GM12878 (cell line): ENCODE measurements around the gene DIP2C. TPM values are rescaled to one million over a fixed set of nuclear protein-coding genes. Genes with fewer than 3 reads are reported as not detected.
"Not testable (repeated sequence)": the region's sequence is repeated elsewhere in the genome, so short reads cannot be mapped to it uniquely, and the experiment has no call there.

Experiments used
- ATAC-seq: fragments of 200-7000 bp; cut with Tn5 transposase; 3 replicates; pipeline ENCODE4 v1.9.1; 2020; ENCODE audit warnings: mild to moderate bottlenecking, moderate library complexity
- BruUV-seq: library from RNA; stranded (reverse); fragments of 400-500 nt; replicated peaks from 2 replicates; lab custom pipeline; 2021; lab: Mats Ljungman, UMichigan
- CTCF ChIA-PET: fragments of 300-600 bp; sonication (Branson Sonifier 250); formaldehyde crosslinking; extraction: SDS; loops from one replicate; lab custom pipeline; 2021; ENCODE audit warnings: inconsistent platforms; lab: Yijun Ruan, JAX
- POLR2A ChIA-PET: fragments of 350-600 bp; formaldehyde crosslinking; extraction: SDS; loops from one replicate; lab custom pipeline; 2021; ENCODE audit warnings: inconsistent platforms; lab: Charles Lee
- RAD21 ChIA-PET: fragments of 300-600 bp; sonication (Branson Sonifier 250); formaldehyde crosslinking; loops from one replicate; lab custom pipeline; 2023; ENCODE audit warnings: antibody characterized with exemption; ENCODE audit not compliant: unreplicated experiment; lab: Charles Lee
- SMC1A ChIA-PET: fragments of 300-600 bp; sonication (Branson Sonifier 250); formaldehyde crosslinking; loops from one replicate; lab custom pipeline; 2023; ENCODE audit not compliant: unreplicated experiment, uncharacterized antibody; lab: Charles Lee
- DNase-seq: peaks from one replicate; pipeline ENCODE4 v3.0.0-alpha.2; 2011; ENCODE audit warnings: low read depth, low spot score
- FAIRE-seq: peaks from 3 replicates; lab custom pipeline; 2011; peaks lifted over from hg19 to GRCh38; lab: Jason Lieb, UNC
- H2AFZ ChIP-seq: 2 replicates; pipeline ENCODE4 v1.6.0; 2011; ENCODE audit warnings: low read depth, low read length, control low read depth; ENCODE audit not compliant: control insufficient read depth
- H3K27ac ChIP-seq: 2 replicates; pipeline ENCODE4 v1.5.1; 2011; ENCODE audit warnings: control low read depth; ENCODE audit not compliant: control insufficient read depth, insufficient read depth
- H3K27me3 ChIP-seq, 2 experiments: replicated peaks in 1 of 2; 2 replicates each; pipeline versions ENCODE4 v1.6.0 to v1.6.1; 2011; ENCODE audit warnings: low read length in 1 of 2; ENCODE audit not compliant: control insufficient read depth in 2 of 2, insufficient read depth in 2 of 2
- H3K36me3 ChIP-seq, 2 experiments: 2 replicates each; pipeline ENCODE4 v1.5.1; 2011; ENCODE audit warnings: low read length in 1 of 2; ENCODE audit not compliant: control insufficient read depth in 2 of 2, insufficient read depth in 2 of 2
- H3K4me1 ChIP-seq: 2 replicates; pipeline ENCODE4 v1.6.1; 2011; ENCODE audit warnings: mild to moderate bottlenecking, low read length, moderate library complexity, mixed read lengths; ENCODE audit not compliant: control insufficient read depth, insufficient read depth
- H3K4me2 ChIP-seq: 2 replicates; pipeline ENCODE4 v1.6.0; 2011; ENCODE audit warnings: control low read depth; ENCODE audit not compliant: control insufficient read depth, insufficient read depth
- H3K4me3 ChIP-seq: fragments of 200-600 bp; sonication (generic); 2 replicates; pipeline ENCODE4 v1.5.1; 2016
- H3K79me2 ChIP-seq: 2 replicates; pipeline ENCODE4 v1.6.0; 2011; ENCODE audit warnings: low read length; ENCODE audit not compliant: control insufficient read depth, insufficient read depth
- H3K9ac ChIP-seq: 2 replicates; pipeline ENCODE4 v1.8.0; 2011; ENCODE audit warnings: low read length, control low read depth, mixed read lengths; ENCODE audit not compliant: control insufficient read depth, insufficient read depth
- H3K9me3 ChIP-seq: replicated peaks from 3 replicates; pipeline ENCODE4 v1.5.1; 2011; ENCODE audit warnings: mild to moderate bottlenecking, low read length; ENCODE audit not compliant: control insufficient read depth, insufficient read depth
- H4K20me1 ChIP-seq: 2 replicates; pipeline ENCODE4 v1.6.0; 2011; ENCODE audit not compliant: control insufficient read depth, insufficient read depth
- CEBPB ChIP-seq, 2 experiments: fragments of 150-350 bp in 1 of 2; IDR thresholded peaks; 2 replicates each; pipeline ENCODE4 v1.6.1; 2012 to 2014; ENCODE audit warnings: low read depth in 2 of 2, low read length in 2 of 2, borderline replicate concordance in 1 of 2, inconsistent platforms in 1 of 2
- DPF2 ChIP-seq: fragments of 450-650 bp; IDR thresholded peaks from 2 replicates; pipeline ENCODE4 v1.6.1; 2017; ENCODE audit warnings: mild to moderate bottlenecking
- FOS ChIP-seq: IDR thresholded peaks from 3 replicates; pipeline ENCODE4 v1.6.1; 2011; ENCODE audit warnings: borderline replicate concordance; ENCODE audit not compliant: insufficient read length; ENCODE audit errors: extremely low read depth
- PRDM15 ChIP-seq: fragments of 450-650 bp; formaldehyde crosslinking; IDR thresholded peaks from 2 replicates; pipeline ENCODE4 v1.4.0; 2020; ENCODE audit warnings: mild to moderate bottlenecking, moderate library complexity
- RB1 ChIP-seq: fragments of 450-650 bp; formaldehyde crosslinking; IDR thresholded peaks from 2 replicates; pipeline ENCODE4 v1.6.1; 2017; ENCODE audit warnings: mild to moderate bottlenecking, borderline replicate concordance
- SMC3 ChIP-seq: IDR thresholded peaks from 2 replicates; pipeline ENCODE4 v1.6.1; 2011; ENCODE audit warnings: low read length, improper control_type of control experiment, borderline replicate concordance
- ZBED1 ChIP-seq: IDR thresholded peaks from 2 replicates; pipeline ENCODE4 v1.6.1; 2016; ENCODE audit warnings: borderline replicate concordance
- WGBS: methylation state at CpG from one replicate; pipeline ENCODE4 v1.1.6; 2016; ENCODE audit warnings: low lambda C conversion rate; ENCODE audit not compliant: insufficient replicate concordance, insufficient coverage; ENCODE audit errors: missing lambda C conversion rate; 5-methylcytosine and 5-hydroxymethylcytosine counted together
- in situ Hi-C: fragments of 300-500 bp; cut with MboI; formaldehyde crosslinking; loops from 9 replicates; pipeline ENCODE4 v1.14.3; 2018; ENCODE audit warnings: mixed read lengths
- intact Hi-C: fragments of 100-400 bp; cut with micrococcal nuclease; formaldehyde crosslinking; loops from one replicate; pipeline ENCODE4 v1.14.2; 2022; ENCODE audit not compliant: unreplicated experiment
- polyA plus RNA-seq, 11 experiments: library from polyadenylated mRNA; depleted of rRNA in 4 of 11; unstranded in 6 of 11; stranded (reverse) in 5 of 11; fragments of >200 nt; fragmentation: Nextera tagmentation in 4 of 11; fragmentation: Illumina TruSeq in 1 of 11; extraction: Ambion mirVana in 4 of 11; extraction: Trizol in 1 of 11; gene quantifications; 1 replicate in 1 of 11; 2 replicates in 10 of 11; pipeline versions ENCODE4 v1.2.1 to v1.2.3, GENCODE V29; 2011 to 2016; ENCODE audit warnings: inconsistent platforms in 2 of 11, missing spikeins in 2 of 11, low read depth in 1 of 11
- total RNA-seq, 4 experiments: library from RNA; depleted of rRNA in 3 of 4; stranded (reverse); fragments of >200 nt in 3 of 4; fragmentation: Illumina TruSeq in 1 of 4; extraction: Trizol in 1 of 4; gene quantifications; 2 replicates each; pipeline versions ENCODE4 v1.2.1 to v1.2.3, GENCODE V29; 2013 to 2021

DIP2C gene
- total and polyA plus RNA-seq, 10 of the 15 experiments (the other 5 are each of a cell fraction or from before 2014, with no cell fraction given), result 0.01 to 0.10 (median 0.06) TPM

DNA sequence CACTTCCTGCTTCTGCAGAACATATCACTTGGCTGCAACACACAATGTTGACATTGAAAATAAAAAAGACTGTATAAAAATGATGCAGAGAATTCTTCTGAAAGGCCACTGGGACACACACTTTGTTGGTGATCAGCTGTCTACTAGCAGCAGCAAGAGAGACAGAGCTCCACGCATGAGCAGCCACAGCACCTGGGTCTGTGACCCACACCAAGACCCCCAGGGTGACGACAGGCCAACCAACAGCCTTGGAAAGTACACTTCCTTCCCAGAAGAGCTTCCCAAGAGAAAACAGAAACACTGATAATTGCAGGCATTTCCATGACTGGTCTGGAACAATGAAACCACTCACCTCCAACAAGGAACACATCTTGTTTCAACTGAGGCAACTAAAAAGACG, 239.0 kb downstream of the DIP2C start:
- no peaks in the 10 kb centered on the region for H3K79me2 ChIP-seq
- H3K9me3 ChIP-seq, result no peaks in the 10 kb centered on the region
- FAIRE-seq (no peak), ATAC-seq (no peak; the same call in 2 of the 3 replicates), DNase-seq (no peak)
- H3K4me3 ChIP-seq, result no peak overlapping the region; the same call in 1 of the 2 replicates
- in situ Hi-C loops, result no loop called here
- H3K27ac ChIP-seq, result no peak overlapping the region
- peak overlapping the region; percentile 41; the same call in 1 of the 2 replicates for H3K4me2 ChIP-seq
- no TSS peak for BruUV-seq
- POLR2A ChIA-PET, result no interaction called here
- SMC1A ChIA-PET, result no interaction called here
- RAD21 ChIA-PET, result no interaction called here
- no peak overlapping the region for H2AFZ ChIP-seq
- peaks cover 0 to 4% of the 10 kb centered on the region in 2 experiments; a peak in 1 of 4 replicates for H3K27me3 ChIP-seq
- peaks cover 13% of the 10 kb centered on the region for H3K4me1 ChIP-seq
- H3K9ac ChIP-seq, result no peak overlapping the region
- TF ChIP-seq DPF2, result no peak
- no peak for TF ChIP-seq FOS
- no peak for TF ChIP-seq ZBED1
- no peak for TF ChIP-seq SMC3
- no peak for TF ChIP-seq RB1
- no peak for TF ChIP-seq CEBPB (IDR thresholded peaks at IDR 0.05; ENCODE audit: borderline replicate concordance in 1 of 2, low read depth in 2 of 2, low read length in 2 of 2)
- TF ChIP-seq PRDM15 (CRISPR knock-in tag), result no peak
- CTCF ChIA-PET, result no interaction called here
- H3K36me3 ChIP-seq, result no peaks in the 10 kb centered on the region
- H4K20me1 ChIP-seq, result no peaks in the 10 kb centered on the region
- WGBS, result 2% methylated on average over 3 of the region's 3 CpGs
- intact Hi-C loops, result no loop called here

DNA sequence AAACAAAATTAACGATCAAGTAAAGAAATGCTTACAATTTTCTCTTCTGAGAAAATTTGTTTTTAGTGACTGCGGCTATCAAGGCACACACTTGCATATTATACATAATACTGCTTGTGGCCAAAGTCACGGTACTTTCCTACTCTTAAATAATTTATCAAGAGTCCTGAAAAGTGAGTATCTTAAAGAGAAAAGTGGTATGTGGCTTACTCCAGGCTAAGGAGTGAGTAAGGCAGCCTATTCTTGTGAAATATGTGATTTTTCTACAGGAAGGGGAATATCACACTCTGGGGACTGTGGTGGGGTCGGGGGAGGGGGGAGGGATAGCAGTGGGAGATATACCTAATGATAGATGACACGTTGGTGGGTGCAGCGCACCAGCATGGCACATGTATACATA, 240.1 kb downstream of the DIP2C start:
- BruUV-seq, H3K79me2 ChIP-seq, ATAC-seq, H3K36me3 ChIP-seq, H3K27ac ChIP-seq, H3K9me3 ChIP-seq, FAIRE-seq, CTCF ChIA-PET, H3K4me3 ChIP-seq, H4K20me1 ChIP-seq, SMC1A ChIA-PET, DNase-seq, H3K27me3 ChIP-seq, H2AFZ ChIP-seq, H3K9ac ChIP-seq, H3K4me2 ChIP-seq, in situ Hi-C loops, POLR2A ChIA-PET, intact Hi-C loops, RAD21 ChIA-PET: not testable (repeated sequence)
- 54% methylated on average over 3 of the region's 6 CpGs for WGBS
- H3K4me1 ChIP-seq, result peaks cover 13% of the 10 kb centered on the region
